Neural cell (in vitro differentiated cells): ENCODE data around the gene PEX6.

Source experiments
- CTCF ChIP-seq: fragments of 450-650 bp; IDR thresholded peaks from 2 replicates; pipeline ENCODE4 v1.5.1; 2014; ENCODE audit warnings: antibody characterized with exemption, mild to moderate bottlenecking, moderate library complexity; ENCODE audit not compliant: poor library complexity, severe bottlenecking
- EP300 ChIP-seq: fragments of 450-650 bp; conservative IDR thresholded peaks from 2 replicates; pipeline ENCODE4 v1.6.1; 2014; ENCODE audit warnings: antibody characterized with exemption, mild to moderate bottlenecking, moderate library complexity; ENCODE audit not compliant: poor library complexity, severe bottlenecking
- EZH2 ChIP-seq: fragments of 200-600, 300-800 bp; shearing (Covaris generic), sonication (generic); IDR thresholded peaks from 2 replicates; pipeline ENCODE4 v1.6.1; 2014; ENCODE audit warnings: antibody characterized with exemption, low read length, borderline replicate concordance, mild to moderate bottlenecking; ENCODE audit not compliant: insufficient read depth, poor library complexity, severe bottlenecking
- POLR2AphosphoS5 ChIP-seq: IDR thresholded peaks from 2 replicates; pipeline ENCODE4 v1.6.1; 2012

- TF ChIP-seq CTCF = no peak
- no peak for TF ChIP-seq EZH2
- TF ChIP-seq POLR2AphosphoS5 = no peak
- no peak for TF ChIP-seq EP300
Observed at GRCh38 chr6:42947950-42948349, 31.0 kb downstream of the PEX6 start.
